NCI-H345 treated with DMSO at 0.1 percent for 48 hours (cell line): Measurements from ENCODE around the gene SKI.
"Not testable (repeated sequence)": the region's sequence is repeated elsewhere in the genome, so short reads cannot be mapped to it uniquely, and the experiment has no call there.

ENCODE experiments used
- DNase-seq: peaks from one replicate; lab custom pipeline; 2025; ENCODE audit not compliant: unreplicated experiment; lab: John Stamatoyannopoulos, UW

SKI gene

DNA sequence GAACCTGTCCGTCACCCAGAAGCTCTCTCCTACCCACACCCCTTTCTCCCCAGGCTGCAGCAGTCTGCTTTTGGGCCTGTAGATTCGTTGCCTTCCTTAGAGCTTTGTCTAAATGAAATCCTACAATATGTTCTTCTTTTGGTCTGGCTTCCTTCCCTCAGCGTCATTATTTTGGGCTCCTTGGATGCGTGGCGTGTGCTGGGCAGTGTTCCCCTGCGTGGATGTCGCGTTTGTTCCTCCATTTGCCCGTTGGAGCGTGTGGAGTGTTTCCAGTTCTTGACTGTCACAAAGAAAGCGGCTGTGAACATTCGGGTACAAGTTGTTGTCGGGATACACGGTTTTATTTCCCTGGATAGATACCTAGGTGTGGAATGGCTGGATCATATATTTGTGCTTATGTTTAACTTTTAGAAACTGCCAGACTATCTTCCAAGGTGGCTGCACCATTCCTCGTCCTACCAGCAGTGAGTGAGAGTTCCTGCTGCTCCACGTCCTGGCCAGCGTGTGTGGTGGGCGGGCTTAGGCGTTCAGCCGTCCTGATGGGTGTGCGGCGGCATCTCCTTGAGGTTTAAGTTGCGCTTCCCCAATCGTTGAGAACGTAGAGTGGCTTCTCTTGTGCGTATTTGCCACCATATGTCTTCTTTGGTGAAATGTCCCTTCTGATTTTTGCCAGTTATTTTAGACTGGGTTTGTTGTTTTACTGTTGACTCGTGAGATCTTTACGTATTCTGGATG is 31.7 kb downstream of the SKI start:
- DNase-seq, result no peak

DNA sequence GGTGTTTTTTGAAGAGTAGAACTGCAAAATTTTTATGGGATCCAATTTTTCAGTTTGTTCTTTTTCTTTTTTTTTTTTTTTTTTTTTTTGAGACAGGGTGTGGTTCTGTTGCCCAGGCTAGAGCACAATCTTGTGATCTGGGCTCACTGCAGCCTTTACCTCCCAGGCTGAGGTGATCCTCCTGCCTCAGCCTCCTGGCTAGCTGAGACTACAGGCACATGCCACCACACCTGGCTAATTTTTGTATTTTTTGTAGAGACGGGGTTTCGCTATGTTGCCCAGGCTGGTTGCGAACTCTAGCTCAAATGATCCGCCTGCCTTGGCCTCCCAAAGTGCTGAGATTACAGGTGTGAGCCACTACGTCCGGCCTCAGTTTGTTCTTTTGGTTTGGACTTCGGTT is 32.4 kb downstream of the SKI start:
- DNase-seq, result not testable (repeated sequence)

DNA sequence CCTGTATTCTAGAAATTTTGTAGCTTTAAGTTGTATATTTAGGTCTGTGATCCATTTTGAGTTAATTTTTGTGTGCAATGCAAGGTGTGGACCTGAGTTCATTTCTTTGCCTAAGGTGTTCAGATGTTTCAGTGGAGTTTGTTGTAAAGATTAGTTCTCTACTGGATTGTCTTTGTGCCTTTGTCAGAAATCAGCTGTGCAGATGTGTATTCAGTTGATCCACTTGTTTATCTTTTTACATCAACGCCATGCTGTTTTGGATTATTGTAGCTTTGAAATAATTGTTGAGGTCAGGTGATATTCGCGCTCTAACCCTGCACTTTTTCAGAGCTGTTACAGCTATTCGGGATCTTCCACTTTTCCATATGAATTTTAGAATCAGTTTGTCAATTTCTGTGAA is 32.8 kb downstream of the SKI start:
- no peak for DNase-seq

GRCh38 chr1:2261476-2262395 is 33.6 kb downstream of the SKI start:
- DNase-seq, result not testable (repeated sequence)

DNA sequence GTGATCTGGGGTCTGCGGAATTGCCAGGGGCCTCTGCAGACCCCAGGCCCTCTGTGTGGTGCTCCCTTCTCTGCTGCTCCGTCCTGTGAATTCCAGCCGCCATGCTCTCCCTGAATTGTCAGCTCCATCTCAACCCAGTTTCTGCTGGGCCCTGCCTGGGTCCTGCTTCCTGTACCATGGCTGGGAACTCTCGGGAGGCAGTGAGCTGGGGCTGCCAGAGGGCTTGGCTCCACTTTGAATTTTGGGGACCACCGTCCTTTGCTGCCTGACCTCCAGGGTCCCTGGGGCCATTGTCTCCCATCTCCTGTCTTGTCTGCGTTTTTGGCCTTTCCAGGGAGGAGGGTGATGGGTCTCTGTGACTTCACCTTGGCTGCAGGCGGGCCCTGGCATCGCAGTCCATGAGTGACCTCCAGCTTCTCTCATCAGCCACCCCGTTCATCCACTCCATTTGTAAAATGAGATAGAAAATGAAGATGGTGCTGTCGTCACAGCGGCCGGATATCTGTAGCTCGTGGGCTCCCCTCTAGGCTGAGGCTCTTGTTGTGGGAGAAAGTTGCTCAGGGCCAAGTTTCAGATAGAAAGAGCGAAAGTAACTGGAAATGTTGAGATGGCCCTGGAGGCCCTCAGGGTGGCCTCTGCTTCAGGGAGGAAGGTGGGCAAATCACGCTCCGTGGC is 38.3 kb downstream of the SKI start:
- DNase-seq, result no peak

DNA sequence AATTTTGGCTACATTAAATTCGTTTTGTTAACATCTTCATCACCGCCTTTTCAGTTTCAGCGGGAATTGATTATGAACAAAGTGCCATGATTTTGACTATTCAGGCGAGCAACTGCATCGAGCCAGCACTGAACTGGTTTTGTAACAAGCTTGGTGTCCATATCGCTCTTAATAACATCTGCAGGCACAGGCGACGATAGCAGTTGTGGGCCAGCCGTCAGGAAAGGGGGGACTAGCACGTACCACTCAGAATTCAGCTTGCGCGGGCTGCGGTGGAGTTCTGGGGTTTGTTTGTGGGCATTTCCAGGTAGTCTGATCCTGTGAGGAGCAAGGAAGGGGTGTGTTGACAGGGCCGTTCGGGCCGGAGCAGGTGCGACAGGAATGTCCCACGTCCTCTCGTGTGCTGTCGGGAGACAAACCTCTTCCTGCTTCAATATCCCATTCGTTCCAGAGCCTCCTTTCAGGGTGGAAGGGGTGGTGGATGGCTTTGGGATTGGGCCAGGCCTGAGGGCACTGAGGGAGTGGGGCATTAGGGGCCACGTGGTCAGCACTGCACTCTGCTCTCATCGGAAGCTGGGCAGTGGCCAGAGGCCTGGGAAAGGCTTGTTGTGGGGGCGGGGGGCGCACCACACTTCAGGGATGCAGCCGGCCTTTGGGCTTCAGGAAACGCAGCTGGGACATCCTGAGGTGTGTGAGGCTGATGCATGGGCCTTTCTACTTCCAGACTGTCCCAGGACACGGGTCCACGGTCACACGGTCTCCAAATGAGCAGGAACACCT is 39.1 kb downstream of the SKI start:
- no peak for DNase-seq

DNA sequence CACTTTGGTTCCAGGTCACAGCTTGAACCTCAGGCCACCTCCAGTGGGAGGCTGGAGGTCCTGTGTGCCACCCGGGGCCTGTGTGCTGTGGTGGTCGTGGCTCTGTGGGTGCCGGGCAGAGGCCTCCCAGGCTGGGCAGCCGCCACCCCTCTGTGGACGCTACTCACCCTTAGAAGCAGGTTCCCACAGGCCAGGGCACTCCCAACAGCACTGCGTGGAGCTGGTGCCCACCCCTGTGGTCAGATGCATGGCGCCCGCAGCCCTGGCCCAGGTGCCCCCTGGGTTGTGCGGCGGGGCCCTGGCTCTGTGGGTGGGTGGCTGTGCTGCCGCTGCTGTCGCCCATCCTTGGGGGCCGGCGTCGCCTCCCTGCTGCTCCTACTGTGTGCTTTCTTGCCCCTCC is 39.7 kb downstream of the SKI start:
- no peak for DNase-seq

DNA sequence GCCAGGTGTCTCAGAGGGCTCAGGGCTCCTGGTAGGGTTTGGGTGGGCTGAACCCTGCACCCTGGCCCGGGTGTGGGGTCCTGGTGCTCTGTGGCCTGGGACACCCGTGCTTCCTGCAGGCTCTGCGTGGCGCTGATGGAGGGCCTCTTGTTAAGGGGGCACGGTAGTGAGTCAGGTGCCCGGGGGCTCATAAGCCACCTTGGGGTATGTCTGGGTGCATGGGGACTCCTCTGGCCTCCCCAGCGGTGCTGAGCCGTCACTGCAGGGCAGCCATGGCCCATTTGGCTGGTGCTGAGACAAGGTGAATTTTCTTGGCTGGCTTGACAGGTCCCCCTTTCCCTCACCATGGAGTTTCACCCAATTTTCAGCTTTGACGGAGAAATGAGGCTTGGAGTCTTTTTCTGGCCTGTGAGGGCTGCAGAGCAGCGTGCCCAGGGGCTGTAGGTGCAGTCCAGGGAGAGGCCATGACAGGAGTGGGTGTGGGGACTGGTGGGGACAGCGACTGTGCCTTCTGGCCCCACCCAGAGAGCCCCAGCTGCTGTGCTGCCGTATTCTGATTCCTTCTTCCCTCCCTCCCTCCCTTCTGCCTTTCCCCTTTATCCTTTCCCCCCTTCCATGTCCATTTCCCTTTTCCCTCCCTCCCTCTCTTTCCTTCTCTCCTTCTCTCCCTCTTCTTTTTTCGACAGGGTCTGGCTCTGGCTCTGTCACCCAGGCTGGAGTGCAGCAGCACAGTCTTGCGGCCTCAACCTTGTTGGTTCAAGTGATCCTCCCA is 40.4 kb downstream of the SKI start:
- DNase-seq, result no peak

GRCh38 chr1:2269193-2269921 is 41.2 kb downstream of the SKI start:
- DNase-seq, result no peak

- DNase-seq, result no peak
These were observed 41.8 kb downstream of the SKI start for GRCh38 chr1:2269922-2270259.

DNA sequence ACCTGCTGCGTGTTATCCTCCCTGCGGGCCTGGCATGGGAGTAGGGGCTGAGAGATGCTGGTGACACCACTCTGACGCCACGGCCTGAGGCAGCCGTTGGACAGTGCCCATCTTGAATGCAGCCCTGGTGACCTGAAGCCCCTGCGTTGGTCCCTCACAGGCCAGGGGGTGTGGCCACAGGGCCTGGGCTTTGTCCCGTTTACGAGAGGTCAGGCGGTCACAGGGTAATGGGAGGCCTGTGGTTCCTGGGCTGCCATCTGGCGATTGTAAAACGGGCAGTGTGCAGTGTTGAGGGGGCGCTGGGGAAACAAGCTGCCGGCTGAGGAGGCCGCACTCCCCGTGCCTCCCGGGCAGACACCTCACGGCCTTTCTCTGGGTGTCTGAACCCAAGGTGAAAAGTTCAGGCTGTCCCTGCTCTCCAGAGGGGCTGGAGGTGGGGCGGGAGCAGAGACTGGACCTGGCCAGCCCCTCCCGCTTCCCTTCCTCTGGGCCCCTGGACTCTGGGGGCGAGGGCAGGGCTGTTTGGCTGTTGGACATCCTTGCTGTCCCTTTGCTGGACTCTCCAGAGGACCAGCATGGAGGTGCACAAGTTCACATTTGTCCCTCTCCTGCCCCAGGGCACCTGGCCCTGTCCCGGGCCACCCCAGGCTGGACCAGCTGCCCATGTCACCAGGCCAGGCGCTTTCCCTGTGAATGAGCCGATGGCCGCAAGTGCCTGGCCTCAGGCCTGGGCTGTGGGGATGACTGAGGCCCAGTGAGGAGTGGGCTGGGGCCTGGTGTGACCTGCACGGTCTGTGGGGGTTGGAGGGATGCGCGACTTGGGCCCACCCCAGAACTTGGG is 42.4 kb downstream of the SKI start:
- no peak for DNase-seq

DNA sequence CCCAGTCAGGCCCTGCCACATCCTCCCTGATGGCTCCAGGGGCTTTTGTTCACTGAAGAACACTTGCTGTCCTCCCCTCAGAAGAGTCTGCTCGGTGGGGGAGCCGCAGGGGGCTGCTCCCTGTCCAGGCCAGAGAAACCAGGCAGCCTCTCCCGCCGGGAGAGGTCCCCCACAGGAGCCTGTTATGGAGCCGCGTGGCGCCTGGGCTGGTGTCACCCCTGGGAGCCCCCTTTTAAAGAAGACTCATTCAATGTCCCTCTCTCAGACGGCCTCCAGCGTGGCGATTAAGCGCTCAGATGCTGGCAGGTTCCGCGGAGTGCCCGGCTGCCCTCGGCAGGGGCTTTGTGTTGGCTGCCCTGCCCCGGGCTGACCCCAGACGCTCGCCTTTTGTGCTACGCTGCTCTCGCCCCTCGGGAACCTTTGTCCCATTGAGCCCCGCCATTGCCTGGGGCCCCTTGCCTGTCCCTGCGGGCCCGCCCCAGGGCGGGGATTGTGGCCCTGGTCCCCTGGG is 43.1 kb downstream of the SKI start:
- DNase-seq, result no peak

DNA sequence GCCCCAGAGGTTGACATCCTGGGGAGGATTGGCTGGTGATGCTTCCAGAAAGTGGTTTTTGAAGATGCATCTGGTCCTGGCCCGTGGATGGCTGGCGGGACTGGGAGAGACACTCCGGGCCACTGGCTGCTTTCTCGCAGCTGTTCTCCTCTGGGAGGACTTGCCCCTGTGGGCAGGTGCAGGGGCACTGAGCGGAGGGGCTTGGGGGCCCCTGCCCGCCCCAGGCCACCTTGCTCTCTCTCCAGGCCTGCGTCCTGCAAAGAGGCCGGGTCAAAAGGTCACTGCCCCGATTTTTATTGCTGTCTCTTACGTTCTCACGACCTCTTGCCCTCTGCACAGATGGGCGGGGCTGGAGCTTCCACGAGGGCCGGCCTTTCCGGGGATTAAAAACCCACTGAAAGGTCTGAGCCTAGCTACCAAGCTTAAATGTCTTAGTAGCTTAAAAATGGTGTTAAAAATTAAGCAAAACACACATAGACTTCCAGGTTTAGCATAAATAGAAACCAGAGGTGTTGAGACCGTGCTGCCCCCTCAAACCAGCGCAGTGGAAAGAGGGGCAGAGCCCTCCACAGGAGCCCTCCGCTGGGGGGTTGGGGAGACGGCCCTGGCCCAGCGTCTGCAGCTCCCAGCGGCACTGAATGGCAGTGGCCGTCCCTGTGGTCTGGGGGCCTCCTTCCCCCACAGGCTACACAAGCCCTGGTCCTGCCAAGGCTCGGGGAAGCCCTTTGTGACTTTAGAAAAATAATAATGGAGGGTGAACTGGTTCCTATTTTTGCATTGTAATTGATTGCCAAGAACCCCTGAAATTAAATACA is 43.9 kb downstream of the SKI start:
- no peak for DNase-seq

DNA sequence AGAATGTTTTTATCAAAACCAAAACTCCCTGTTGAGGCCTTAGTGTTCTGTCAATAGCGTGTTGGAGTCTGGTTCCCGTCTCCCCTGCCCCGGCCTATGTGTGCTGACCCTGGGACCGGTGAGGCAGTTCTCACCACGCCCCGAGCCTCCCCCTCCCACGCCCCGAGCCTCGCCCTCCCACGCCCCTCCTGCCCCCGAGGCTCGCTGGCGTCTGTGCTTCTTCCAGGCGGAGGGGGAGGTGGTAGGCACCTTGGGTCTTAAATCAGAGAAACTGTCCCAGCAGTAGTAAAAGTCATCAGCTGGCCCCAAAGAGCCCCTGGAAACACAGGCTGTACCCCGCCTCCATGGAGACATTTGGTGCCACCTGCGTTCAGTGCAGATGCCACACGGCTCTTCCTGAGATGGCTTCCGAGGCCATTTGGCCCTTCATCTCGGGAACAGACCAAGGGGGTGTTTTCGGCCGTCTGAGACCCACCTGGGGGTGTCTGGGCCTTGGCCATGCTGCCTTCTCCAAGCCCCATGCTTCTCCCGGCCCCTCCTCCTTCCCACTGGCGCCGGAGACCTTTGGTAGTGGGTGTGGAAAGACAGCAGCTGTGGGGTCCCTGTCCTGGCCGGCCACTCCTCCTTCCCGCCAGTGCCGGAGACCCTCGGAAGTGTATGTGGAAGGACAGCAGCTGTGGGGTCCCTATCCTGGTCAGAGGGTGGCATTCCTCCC is 44.7 kb downstream of the SKI start:
- no peak for DNase-seq

DNA sequence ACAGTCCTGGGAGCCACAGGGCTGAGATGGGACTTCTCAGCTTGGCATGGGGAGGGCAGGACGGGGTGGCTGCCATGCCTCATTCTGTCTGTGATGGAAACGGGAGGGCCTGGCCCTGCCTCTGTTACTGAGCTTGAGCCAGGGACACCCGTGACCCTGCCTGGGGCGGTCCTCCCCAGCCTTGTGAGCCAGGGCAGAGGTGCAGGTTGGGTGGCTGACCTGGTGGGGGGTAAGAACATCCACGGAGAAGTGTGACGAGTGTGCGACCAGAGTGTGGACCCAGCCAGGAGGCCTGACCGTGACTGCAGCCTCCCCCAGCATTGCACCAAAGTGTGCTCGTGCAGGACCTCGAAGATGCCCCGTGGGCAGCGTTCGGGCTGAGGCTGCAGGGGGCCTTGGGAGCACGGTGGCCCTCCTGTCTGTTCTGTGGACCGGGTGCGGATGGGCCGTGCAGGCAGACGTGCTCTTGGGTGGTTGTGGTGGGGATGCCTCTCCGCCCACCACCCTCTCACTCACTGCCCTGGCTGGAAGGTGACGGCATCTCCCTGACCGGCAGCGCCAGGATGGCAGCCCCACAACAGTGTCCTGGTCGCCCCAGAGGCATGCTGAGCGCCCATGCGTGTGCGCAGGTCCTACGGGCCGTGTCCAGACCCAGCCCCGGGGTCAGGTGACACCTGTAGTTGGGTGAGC is 45.4 kb downstream of the SKI start:
- DNase-seq, result no peak

- no peak for DNase-seq
These were observed 46.3 kb downstream of the SKI start for GRCh38 chr1:2274231-2274928.
